HCEC 1CT (cell line): ENCODE data around the gene LAMTOR3.
"Not testable (repeated sequence)": the region's sequence is repeated elsewhere in the genome, so short reads cannot be mapped to it uniquely, and the experiment has no call there.

Source experiments
- DNase-seq: peaks from one replicate; pipeline ENCODE4 v3.0.0-alpha.2; 2017

LAMTOR3 gene

DNA sequence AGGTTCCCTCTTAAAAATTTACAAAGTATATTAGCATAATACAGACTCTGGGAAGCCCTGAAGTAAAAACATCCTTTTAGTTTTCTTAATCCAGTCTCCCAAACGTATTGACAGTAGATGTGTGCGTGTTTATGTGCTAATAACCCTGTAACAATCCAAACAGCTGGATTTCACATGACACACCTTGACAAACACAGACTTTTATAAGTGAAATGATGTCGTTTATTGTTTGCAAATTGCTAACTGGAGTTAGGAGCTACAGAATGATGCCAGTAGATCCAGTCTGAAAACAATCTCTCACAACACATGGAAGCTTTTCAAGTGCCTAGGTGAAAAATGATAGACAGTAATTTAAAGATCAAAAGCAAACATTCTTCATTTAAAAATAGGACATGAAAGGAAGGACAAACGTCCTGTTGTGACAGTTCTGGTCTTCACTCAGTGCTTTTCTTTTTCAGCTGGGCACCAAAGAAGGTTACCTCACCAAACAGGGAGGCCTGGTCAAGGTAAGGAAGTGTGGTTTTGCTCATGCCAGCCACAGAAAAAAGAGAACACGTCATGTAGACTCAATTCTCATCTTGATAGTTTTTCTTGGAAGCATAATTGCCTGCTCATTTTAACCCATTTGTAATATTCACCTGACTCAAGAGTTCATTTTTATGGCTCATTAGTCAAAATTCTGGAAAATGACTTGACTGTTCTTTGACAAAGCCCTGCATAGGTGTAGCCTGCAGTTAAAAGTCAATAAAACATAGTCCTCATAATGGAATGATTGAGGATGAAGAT, 32.9 kb downstream of the LAMTOR3 start:
- DNase-seq: no peak

DNA sequence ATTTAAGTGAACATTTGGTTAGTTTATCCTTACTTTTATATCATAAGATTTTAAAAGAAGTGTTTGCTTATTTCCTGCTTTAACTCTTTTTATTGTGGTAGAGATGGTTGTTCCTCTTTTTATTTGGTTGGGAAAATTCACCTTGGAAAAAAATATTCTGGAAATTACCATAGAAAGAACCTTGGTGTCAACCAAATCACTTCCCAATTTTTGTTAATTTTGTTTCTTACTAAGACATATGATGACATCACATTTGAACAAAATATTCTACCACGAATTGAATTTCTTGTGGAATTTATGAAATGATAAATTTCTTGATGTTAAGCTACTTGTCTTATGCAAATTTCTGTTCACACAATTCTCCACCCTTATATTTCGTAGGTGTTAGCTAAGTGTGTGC, 33.7 kb downstream of the LAMTOR3 start:
- DNase-seq: no peak

DNA sequence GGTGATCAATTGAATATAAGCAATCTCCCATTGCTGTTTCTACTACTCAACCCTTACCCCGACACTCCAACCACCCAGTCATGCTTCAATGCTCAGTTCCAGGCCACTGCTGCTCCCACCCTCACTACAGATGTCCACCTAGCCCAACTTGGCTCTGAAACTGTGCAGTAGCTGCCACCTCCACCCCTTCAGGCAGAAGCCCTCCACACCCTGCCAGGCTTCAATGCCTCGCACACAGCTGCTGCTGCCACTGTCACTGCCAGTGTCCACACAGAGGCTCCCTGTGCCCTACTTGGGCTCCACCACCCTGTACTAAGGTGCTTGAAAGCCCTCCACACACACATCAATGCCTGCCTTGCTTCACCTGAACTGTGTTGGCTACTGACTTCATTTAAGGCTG, 34.6 kb downstream of the LAMTOR3 start:
- no peak for DNase-seq

DNA sequence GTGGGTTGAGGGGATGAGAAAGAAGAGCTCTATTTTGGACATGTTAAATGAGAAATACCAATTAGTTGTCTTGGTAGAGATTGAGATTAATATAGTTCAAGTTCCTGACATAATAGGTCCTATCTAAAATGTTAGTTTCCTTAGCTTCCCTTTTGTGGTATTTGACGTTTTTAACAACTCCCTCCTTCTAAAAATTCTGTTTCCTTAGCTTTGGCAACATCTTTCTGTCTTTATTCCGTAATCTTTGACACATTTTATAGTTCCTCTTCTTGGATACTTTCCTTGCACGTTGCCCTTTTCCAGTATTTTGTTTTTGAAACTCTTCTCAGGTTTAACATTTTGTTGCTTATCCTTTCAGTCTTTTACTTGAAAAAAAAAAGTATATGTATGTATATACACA, 36.9 kb downstream of the LAMTOR3 start:
- no peak for DNase-seq

DNA sequence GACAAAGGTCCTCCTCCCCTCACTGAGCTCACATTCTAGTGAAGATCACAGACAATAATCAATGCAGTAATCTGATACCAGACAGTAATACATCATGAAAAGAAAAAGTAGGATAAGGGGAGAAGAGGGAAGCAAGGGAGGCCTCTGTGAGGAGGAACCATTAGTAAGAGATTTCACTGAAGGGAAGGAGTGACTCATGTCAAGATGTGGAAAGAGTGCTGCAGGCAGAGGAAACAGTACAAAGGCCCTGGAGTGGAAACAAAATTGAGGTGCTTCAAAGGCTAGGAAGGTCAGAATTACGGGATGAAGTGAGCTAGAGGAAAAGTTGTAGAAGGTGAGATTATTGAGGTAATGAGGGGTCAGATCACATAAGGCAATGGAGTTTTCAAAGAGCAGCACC, 38.1 kb downstream of the LAMTOR3 start:
- DNase-seq: peak; percentile 27

DNA sequence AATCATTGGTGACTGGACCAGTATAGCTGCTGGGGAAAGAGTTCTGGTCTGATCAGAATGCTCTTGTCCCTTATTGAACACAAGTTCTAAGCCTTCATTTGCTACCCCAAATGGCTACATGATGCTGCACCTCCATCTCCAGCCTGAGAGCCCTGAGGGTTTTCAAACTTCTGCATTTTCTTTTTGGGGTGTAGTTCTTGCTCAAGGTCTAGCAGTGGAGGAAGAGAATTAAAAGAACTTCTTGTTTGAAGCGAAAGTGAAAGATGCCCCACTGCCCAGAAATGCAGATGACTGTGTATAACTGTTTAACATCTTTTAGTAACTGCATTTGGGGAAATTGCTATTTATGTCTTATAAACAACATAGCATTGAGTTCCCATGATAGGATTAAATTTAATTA, 38.5 kb downstream of the LAMTOR3 start:
- DNase-seq: no peak

DNA sequence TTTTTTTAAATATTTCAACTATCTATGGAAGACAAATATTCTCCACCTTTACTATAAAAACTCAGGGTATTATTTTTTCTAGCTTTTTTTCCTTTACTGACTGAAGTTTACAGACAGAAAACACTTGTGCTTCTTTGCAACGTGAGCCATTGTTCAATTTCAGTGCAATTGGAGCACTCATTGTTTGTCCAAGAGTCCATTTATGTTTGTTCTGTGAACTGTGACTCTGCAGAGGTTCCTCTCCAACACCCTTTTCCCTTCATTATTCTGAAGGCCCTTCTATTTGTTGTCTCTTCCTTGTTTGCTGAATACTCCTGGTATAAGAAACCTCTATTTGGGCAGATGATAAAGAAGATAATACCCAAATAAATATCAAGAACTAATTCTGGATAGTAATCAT, 40.2 kb downstream of the LAMTOR3 start:
- no peak for DNase-seq

DNA sequence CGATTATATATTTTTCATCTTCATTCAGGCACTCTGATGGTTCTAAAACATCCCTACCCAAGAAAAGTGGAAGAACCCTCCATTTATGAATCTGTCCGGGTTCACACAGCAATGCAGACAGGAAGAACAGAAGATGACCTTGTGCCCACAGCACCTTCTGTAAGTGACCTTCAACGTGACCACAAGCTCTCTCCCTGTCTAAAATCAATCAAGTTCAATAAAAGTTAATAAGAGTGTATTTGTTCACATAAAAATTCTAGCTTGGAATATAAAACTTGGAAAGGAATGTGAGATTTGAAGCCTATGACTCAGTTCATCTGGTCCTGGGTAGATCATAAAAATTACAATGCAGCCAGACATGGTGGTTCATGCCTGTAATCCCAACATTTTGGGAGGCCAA, 41.0 kb downstream of the LAMTOR3 start:
- DNase-seq: no peak

DNA sequence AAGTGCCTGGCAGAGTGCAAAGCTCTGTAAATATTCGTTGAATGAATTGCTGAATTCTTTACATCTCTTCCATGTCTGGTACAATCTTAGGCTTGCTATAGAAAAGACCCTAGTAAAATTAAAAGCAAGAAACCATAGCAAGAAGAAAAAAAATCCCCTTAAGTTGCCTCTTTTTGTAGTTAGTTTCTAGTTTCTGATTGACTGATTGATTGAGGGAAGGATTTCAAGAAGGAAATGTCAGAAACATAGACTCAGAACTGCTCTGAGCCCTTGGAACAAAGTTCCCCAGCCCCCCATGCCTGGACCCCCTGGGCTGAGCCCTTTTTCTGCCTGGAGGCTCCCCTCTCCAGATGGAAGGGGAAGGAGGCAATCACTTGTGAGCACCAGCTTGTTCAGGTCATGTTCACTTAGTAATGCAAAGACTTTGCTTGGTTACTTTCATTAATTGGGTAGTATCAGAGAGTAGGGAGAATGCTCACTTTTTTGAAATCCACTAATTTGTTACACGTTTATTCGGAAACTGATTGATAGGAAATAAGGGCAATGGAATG, 42.0 kb downstream of the LAMTOR3 start:
- DNase-seq: no peak

DNA sequence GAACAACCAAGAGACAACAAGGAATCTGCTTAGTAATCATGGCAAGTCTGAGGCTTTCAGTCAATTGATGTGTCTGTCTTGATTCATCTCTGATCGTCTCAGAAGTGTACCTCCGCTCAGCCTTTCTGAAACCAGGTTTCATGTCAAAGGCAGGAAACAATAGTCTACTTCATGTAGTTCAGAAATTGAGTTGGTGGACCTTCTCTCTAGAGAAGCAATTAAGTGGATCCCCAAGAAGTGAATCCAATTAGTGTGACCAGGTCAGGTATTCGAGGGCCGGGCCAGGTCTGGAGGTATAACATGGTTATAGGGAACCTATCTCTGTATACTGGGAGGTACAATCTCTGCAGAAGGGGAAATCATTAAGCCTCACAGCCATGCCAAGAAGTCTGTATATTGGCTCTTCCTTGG, 45.6 kb downstream of the LAMTOR3 start:
- no peak for DNase-seq

DNA sequence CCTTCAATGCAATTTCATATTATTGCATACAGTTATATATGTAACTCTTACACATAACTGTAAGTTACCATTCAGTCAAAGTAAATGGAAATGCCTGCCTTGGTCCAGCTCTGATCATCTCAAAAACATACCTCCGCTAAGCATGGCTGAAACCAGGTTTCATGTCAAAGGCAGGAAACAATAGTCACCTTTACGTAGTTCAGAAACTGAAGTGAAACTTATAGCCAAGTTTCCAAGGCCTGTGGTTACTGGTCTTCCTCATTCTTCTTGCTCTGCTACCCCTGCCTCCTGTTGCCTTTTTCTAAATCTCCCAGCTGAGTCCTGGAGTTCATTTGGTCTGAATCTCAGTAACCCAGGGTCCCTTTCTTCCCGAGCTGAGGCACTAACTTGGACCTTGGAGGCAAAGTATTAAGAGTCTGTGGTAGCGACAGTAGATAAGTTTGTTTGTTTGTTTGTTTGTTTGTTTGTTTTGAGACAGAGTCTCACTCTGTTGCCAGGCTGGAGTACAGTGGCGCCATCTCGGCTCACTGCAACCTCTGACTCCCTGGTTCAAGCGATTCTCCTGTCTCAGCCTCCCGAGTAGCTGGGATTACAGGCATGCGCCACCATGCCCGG, 46.8 kb downstream of the LAMTOR3 start:
- DNase-seq: no peak

DNA sequence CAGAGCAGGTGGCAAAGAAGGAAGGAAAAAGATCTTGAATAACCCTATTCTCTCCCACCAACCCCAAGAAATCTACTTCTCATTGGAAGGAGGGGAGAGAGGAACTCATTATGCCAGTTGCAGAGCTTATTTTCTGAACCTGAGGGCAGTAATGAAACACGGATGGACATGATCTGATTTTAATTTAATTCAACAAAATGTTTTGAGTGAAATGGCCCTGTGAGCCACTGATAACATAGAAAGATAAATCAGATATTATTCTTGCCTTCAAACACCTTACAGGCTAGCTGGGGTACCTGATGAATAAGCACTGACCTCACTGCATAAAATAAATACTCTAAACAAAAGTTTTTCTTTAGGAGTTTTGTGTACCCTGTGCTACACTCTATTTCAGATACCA, 47.3 kb downstream of the LAMTOR3 start:
- no peak for DNase-seq

DNA sequence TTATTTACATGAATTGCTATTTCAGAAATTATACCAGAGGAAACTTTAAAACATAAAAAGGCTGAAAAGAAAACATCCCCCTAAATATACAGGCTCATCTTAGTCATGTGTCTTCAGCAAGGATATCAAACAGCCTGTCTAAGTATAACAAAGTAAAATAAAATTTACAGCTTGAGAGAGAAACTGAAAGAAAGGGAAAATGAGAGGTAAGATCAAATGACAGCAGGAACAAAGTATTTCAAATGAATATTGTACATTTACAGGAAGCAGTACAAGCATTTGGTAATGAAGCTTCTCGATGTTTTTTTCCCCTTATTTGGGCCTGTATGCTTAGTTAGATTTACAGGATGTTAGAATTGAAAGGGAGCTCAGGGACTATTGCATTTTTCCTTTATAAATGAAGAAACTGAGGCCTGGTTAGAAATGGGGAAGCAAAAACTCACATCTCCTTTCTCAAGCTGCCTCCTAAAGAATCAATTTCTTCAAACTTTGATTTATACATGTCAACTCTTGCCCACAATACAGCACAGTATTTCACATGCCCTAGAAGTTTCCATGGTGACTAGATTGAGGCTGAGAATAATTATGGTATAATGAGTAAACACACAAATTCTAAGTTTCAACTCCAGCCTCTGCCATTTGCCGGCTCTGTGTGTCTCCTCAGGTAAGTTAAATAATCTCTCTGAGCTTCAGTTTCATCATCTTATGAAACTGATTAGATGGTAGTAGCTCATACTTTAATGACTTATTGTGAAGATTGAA, 48.3 kb downstream of the LAMTOR3 start:
- no peak for DNase-seq

DNA sequence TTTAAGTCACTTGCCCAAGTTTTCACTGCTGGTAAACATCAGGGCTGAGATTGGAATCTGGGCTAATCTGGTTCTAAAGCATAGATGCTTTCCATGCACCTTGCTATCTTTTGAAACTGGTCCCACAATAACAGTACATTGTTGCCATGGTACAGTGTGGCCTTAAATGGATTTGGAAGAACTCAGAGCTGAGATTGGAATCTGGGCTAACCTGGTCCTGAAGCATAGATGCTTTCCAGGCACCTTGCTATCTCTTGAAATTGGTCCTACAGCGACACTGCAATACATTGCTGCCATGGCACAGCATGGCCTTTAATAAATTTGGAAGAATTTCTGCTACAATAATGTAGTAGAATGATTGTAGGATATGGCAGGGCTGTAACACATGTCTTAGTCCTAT, 49.0 kb downstream of the LAMTOR3 start:
- no peak for DNase-seq

DNA sequence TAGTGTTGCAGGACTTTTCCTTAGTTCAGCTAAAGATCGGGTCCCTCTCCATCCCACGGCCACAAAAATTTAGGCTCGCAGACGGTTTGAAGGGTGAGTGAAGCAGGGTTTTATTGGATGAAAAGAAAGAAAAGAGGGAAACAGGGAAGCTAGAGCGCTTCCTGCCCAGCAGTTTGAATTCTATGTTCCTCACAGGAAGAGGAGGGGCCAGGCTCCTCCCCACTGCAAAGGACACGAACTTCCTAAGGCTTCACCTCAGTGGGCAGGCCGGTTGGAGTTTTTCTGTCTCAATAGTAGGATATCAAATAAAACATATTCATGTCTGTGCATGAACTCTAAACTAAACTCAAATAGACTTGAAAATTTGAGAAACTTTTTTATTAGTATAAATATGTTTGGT, 50.2 kb downstream of the LAMTOR3 start:
- DNase-seq: no peak

DNA sequence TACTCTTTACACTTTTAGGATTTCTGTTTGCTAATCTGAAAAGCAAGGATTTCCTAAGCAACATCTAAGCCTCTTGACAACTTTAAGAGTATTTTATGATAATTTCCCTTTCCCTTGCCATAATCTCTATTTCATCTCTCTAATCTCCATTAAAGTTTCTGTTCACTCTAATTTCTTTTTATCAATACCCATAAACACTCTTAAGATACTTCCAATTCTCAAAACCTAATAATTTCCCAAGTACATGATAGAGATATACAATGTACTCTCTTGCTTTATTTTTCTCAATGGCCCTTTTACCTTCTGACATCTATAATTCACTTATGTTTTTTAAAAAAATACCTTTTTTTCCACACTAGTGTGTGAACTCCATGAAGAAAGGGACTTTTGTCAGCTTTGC, 50.8 kb downstream of the LAMTOR3 start:
- no peak for DNase-seq

DNA sequence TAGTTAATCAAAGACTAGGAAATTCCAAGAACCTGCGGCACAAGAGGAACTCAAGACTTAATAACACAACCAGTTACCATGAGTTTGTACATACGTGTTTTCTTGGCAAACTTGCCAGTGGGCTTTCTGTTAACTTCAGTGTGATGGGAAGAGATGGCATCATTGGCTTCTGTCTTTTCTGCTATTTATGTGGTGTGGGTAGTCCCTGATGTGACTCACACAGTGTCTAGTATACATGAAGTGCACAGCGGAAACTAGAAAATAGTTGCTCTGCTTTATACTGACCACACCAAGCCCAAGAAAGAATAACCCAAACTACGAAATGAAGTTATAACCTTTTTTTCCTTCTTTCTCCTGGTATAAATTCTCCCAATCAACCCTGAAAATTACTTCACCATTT, 53.1 kb downstream of the LAMTOR3 start:
- DNase-seq: no peak

DNA sequence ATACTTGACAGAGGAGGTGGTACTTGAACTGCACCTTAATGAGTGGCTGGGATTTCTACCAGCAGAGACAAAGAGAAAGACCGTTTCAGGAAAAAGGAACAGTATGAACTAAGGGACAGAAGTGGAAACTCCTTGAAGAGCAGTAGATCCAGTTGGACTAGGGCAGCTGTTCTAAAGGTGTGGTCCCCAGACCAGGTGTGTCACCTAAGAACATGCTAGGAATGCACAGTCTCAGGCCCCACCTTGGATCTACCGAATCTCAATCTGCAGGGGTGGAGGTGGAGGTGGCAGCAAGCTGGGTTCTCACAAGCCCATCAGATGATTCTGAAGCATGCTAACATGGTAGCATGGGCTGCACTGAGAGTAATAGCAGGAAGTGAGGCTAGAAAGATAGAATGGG, 55.3 kb downstream of the LAMTOR3 start:
- DNase-seq: no peak

DNA sequence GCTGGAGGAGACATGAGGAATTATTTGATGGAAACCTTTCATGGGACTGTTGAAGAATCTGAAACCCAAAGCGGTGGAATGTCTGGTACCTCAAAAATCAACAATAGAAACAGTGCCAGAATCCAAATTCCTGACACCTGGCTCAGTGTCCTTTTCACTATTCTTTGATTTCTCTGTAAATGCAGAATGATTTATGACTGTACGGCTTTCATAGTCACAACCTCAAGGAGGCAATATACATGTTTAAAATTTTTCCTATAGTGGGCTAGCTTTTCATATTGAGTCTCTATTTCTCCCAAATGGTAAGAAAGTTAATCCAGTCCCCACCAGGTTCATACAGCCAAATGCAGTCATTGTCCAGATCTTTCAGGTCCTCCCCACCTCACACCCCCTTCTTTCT, 58.3 kb downstream of the LAMTOR3 start:
- DNase-seq: no peak

DNA sequence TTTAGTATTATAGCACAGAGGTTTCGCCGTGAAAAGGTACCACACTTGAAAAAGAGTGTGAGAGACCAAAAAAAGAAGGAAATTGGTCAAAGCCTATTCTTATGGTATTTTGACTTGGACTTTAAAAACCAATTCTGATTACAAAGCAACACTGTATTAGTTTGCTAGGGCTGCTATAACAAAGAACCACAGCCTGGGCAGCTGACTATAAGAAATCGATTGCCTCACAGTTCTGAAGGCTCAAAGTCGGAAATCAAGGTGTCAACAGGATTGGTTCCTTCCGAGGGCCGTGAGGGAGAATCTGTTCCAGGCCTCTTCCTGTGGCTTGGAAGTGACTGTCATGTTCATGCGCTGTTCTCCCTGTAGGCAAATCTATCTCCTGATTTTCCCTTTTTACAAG, 59.7 kb downstream of the LAMTOR3 start:
- no peak for DNase-seq

DNA sequence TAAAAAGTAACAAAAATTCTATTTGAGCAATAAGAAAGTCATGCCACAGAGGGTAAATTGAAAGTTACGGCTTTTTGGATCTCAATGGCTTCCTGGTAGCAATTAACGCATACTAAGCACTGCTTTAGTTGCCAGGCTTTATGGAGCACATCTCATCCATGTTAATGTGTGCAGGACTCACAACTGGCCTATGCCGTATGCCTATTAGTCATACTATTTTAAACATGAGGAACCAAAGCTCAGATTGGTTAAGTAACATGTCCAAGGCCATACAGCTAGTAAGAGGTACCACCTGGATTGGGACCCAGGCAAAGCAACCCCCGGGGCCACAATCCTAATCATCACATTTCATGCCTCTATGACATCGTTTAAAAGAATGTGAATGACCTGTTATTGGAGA, 60.5 kb downstream of the LAMTOR3 start:
- no peak for DNase-seq

DNA sequence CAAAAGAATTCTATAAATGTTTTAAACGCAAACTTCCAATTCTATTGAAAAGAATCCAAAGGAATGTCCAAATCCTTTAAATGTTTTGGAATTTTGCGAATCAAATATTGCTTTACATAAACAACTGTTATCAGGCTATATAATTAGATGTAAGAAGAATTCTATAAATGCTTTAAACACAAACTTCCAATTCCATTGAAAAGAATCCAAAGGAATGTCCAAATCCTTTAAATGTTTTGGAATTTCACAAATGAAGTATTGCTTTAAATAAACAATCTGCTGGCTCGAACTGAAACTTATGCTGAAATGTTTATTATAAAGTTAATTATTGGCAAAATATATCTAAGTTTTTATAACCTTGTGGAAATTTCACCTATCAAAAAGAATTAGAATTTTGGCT, 61.5 kb downstream of the LAMTOR3 start:
- DNase-seq: no peak

DNA sequence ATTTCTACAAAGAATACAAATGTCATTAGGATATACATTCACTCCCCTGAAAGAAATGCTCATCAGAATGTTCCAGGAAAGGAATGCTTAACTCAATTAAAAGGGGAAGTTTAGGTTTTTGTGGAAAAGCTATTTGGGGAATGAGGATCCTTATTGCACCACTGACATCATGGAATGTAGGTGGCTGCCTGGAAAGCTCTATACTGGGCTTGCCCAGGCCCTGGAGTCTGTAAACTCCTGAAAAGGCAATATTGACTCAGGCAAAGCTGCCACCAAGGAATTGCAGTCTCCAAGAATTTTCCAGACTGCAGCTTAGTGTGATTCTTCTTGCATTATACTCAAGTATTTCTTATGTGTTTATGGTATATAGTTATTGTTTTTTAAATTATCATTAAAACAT, 61.9 kb downstream of the LAMTOR3 start:
- DNase-seq: no peak

DNA sequence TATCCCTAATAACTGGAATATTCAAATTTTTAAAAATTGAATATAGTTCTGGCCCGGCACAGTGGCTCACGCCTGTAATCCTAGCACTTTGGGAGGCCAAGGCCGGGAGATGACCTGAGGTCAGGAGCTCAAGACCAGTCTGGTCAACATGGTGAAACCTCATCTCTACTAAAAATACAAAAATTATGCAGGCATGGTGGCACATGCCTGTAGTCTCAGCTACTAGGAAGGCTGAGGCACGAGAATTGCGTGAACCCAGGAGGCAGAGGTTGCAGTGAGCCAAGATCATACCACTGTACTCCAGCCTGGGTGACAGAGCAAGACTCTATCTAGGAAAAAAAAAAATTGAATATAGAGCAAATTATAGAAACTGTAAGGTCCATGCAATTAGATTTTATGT, 64.2 kb downstream of the LAMTOR3 start:
- DNase-seq: not testable (repeated sequence)
